Neural cell (in vitro differentiated cells): ENCODE measurements around the gene XRN1. TPM values are rescaled to one million over a fixed set of nuclear protein-coding genes. Genes with fewer than 3 reads are reported as not detected.

Source experiments
- H2AFZ ChIP-seq: fragments of 200-600, 300-800 bp; sonication (generic), shearing (Covaris generic); 2 replicates; pipeline ENCODE4 v1.6.0; 2014; ENCODE audit warnings: low read depth, mild to moderate bottlenecking, antibody characterized with exemption, low read length, moderate library complexity
- H3F3A ChIP-seq: fragments of 200-600 bp; shearing (Covaris generic); 2 replicates; pipeline ENCODE4 v1.6.1; 2016; ENCODE audit warnings: mild to moderate bottlenecking, moderate library complexity, mixed read lengths, antibody characterized with exemption, low read length; ENCODE audit not compliant: insufficient read depth, poor library complexity, severe bottlenecking
- H3K27ac ChIP-seq: fragments of 200-600, 300-800 bp; sonication (generic), shearing (Covaris generic); 2 replicates; pipeline ENCODE4 v1.5.1; 2014; ENCODE audit warnings: mild to moderate bottlenecking, low read length, moderate library complexity
- H3K27me3 ChIP-seq: fragments of 300-800, 200-600 bp; sonication (generic), shearing (Covaris generic); 2 replicates; pipeline ENCODE4 v1.6.0; 2014; ENCODE audit warnings: mild to moderate bottlenecking, low read depth, low read length, moderate library complexity; ENCODE audit not compliant: insufficient read depth
- H3K36me3 ChIP-seq: fragments of 300-800, 200-600 bp; sonication (generic), shearing (Covaris generic); 2 replicates; pipeline ENCODE4 v1.5.1; 2014; ENCODE audit warnings: mild to moderate bottlenecking, antibody characterized with exemption, low read length, moderate library complexity; ENCODE audit not compliant: insufficient read depth
- H3K4me2 ChIP-seq: fragments of 300-800, 200-600 bp; sonication (generic), shearing (Covaris generic); 2 replicates; pipeline ENCODE4 v1.6.0; 2014; ENCODE audit warnings: mild to moderate bottlenecking, low read length
- H3K4me3 ChIP-seq: fragments of 300-800, 200-600 bp; sonication (generic), shearing (Covaris generic); 2 replicates; pipeline ENCODE4 v1.5.1; 2014; ENCODE audit warnings: mild to moderate bottlenecking, low read length, moderate library complexity
- H3K79me2 ChIP-seq: fragments of 200-600 bp; shearing (Covaris generic); replicated peaks from 2 replicates; pipeline ENCODE4 v1.6.0; 2014; ENCODE audit warnings: mild to moderate bottlenecking, low read length, moderate library complexity; ENCODE audit not compliant: insufficient read depth
- H3K9ac ChIP-seq: fragments of 300-800, 200-600 bp; sonication (generic), shearing (Covaris generic); 2 replicates; pipeline ENCODE4 v1.6.1; 2016; ENCODE audit warnings: mild to moderate bottlenecking, low read length, mixed read lengths
- H3K9me2 ChIP-seq: fragments of 200-600 bp; shearing (Covaris generic); 2 replicates; pipeline ENCODE4 v1.6.1; 2016; ENCODE audit warnings: mild to moderate bottlenecking, low read length, mixed read lengths; ENCODE audit not compliant: insufficient read depth
- H3K9me3 ChIP-seq: fragments of 200-600, 300-800 bp; sonication (generic), shearing (Covaris generic); 2 replicates; pipeline ENCODE4 v1.6.1; 2016; ENCODE audit warnings: mild to moderate bottlenecking, mixed run types, low read length, moderate library complexity, mixed read lengths
- H4K20me1 ChIP-seq: fragments of 200-600 bp; shearing (Covaris generic); 2 replicates; pipeline ENCODE4 v1.6.1; 2016; ENCODE audit warnings: mild to moderate bottlenecking, mixed run types; ENCODE audit not compliant: insufficient read depth
- EP300 ChIP-seq: fragments of 450-650 bp; conservative IDR thresholded peaks from 2 replicates; pipeline ENCODE4 v1.6.1; 2014; ENCODE audit warnings: antibody characterized with exemption, mild to moderate bottlenecking, moderate library complexity; ENCODE audit not compliant: poor library complexity, severe bottlenecking
- EZH2 ChIP-seq: fragments of 200-600, 300-800 bp; shearing (Covaris generic), sonication (generic); IDR thresholded peaks from 2 replicates; pipeline ENCODE4 v1.6.1; 2014; ENCODE audit warnings: antibody characterized with exemption, low read length, borderline replicate concordance, mild to moderate bottlenecking; ENCODE audit not compliant: insufficient read depth, poor library complexity, severe bottlenecking
- MXI1 ChIP-seq: fragments of 450-650 bp; conservative IDR thresholded peaks from 2 replicates; pipeline ENCODE4 v1.6.1; 2014; ENCODE audit warnings: antibody characterized with exemption, mild to moderate bottlenecking; ENCODE audit not compliant: poor library complexity, severe bottlenecking
- POLR2AphosphoS5 ChIP-seq: IDR thresholded peaks from 2 replicates; pipeline ENCODE4 v1.6.1; 2012
- RAD21 ChIP-seq: fragments of 450-650 bp; conservative IDR thresholded peaks from 2 replicates; pipeline ENCODE4 v1.6.1; 2014; ENCODE audit warnings: antibody characterized with exemption, mild to moderate bottlenecking, moderate library complexity
- SMC3 ChIP-seq: fragments of 450-650 bp; conservative IDR thresholded peaks from 2 replicates; pipeline ENCODE4 v1.6.1; 2014; ENCODE audit warnings: antibody characterized with exemption, mild to moderate bottlenecking, moderate library complexity; ENCODE audit not compliant: poor library complexity
- TAF1 ChIP-seq: IDR thresholded peaks from 2 replicates; pipeline ENCODE4 v1.6.1; 2012; ENCODE audit warnings: low read depth
- polyA plus RNA-seq: library from polyadenylated mRNA; depleted of rRNA; stranded (reverse); fragments of >200 nt; gene quantifications from 2 replicates; pipeline ENCODE4 v1.2.3, GENCODE V29; 2014
- TF ChIP-seq, protein P1 (sequence below): fragments of 450-650 bp; IDR thresholded peaks from 2 replicates; pipeline ENCODE4 v1.5.1; 2014; ENCODE audit warnings: antibody characterized with exemption, mild to moderate bottlenecking, moderate library complexity; ENCODE audit not compliant: poor library complexity, severe bottlenecking
- TF ChIP-seq, protein P2 (sequence below): IDR thresholded peaks from 2 replicates; pipeline ENCODE4 v1.6.1; 2012; ENCODE audit warnings: borderline replicate concordance

XRN1 gene
- polyA plus RNA-seq, 1 donor from 2014 or later: 21.1 TPM

GRCh38 chr3:142495103-142495502 is 47.3 kb upstream of the XRN1 start:
- no peak overlapping the region for H3K4me3 ChIP-seq
- H3K27me3 ChIP-seq: no peaks in the 10 kb centered on the region
- no peaks in the 10 kb centered on the region for H3K9me2 ChIP-seq
- H3K36me3 ChIP-seq: no peaks in the 10 kb centered on the region
- H3F3A ChIP-seq: no peaks in the 10 kb centered on the region
- no peaks in the 10 kb centered on the region for H3K79me2 ChIP-seq
- H2AFZ ChIP-seq: no peak overlapping the region
- H4K20me1 ChIP-seq: no peaks in the 10 kb centered on the region
- H3K9me3 ChIP-seq: no peaks in the 10 kb centered on the region
- no peak for TF ChIP-seq EP300
- no peak for TF ChIP-seq RAD21
- TF ChIP-seq TAF1: no peak
- TF ChIP-seq, protein P1, sequence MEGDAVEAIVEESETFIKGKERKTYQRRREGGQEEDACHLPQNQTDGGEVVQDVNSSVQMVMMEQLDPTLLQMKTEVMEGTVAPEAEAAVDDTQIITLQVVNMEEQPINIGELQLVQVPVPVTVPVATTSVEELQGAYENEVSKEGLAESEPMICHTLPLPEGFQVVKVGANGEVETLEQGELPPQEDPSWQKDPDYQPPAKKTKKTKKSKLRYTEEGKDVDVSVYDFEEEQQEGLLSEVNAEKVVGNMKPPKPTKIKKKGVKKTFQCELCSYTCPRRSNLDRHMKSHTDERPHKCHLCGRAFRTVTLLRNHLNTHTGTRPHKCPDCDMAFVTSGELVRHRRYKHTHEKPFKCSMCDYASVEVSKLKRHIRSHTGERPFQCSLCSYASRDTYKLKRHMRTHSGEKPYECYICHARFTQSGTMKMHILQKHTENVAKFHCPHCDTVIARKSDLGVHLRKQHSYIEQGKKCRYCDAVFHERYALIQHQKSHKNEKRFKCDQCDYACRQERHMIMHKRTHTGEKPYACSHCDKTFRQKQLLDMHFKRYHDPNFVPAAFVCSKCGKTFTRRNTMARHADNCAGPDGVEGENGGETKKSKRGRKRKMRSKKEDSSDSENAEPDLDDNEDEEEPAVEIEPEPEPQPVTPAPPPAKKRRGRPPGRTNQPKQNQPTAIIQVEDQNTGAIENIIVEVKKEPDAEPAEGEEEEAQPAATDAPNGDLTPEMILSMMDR: no peak
- no peak for TF ChIP-seq MXI1
- no peak for TF ChIP-seq POLR2AphosphoS5
- TF ChIP-seq SMC3: no peak
- H3K4me2 ChIP-seq: no peak overlapping the region
- H3K27ac ChIP-seq: no peak overlapping the region
- no peak overlapping the region for H3K9ac ChIP-seq

DNA sequence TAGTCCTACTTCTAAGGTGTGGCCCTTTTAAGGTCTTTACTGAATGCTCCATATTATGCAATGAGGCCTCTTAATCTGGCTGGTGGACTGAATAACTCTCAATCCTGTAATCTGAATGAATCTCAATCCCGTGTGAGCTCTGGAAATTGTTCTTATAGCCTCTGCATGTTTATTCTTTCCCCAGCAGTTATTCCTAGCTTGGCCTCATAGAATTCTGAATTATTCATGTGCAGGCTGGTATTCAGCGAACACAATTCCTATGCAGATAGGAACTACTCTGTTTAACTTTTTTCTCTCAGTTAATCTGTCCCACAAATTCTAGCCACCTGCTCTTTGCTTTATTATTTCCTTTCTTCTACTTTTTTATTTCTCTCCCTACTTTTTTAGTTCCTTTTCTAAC is 44.3 kb upstream of the XRN1 start:
- Histone ChIP-seq H3K36me3 (peaks cover 4% of the 10 kb centered on the region), H3K79me2 (no peaks in the 10 kb centered on the region), H3K27ac (no peak overlapping the region), H4K20me1 (no peaks in the 10 kb centered on the region), H3K9ac (no peak overlapping the region), H3K4me3 (no peak overlapping the region), H3K27me3 (no peaks in the 10 kb centered on the region), H3K9me2 (no peaks in the 10 kb centered on the region), H3K9me3 (no peaks in the 10 kb centered on the region), H3F3A (no peaks in the 10 kb centered on the region), H2AFZ (no peak overlapping the region), H3K4me2 (no peak overlapping the region)
- TF ChIP-seq POLR2AphosphoS5 (no peak), MXI1 (no peak)

- Histone ChIP-seq H2AFZ (no peak overlapping the region), H3K4me3 (no peak overlapping the region), H3K4me2 (no peak overlapping the region), H3F3A (no peaks in the 10 kb centered on the region), H3K27me3 (no peaks in the 10 kb centered on the region), H4K20me1 (no peaks in the 10 kb centered on the region), H3K9ac (no peak overlapping the region), H3K9me2 (no peaks in the 10 kb centered on the region), H3K36me3 (peaks cover 4% of the 10 kb centered on the region), H3K27ac (no peak overlapping the region), H3K79me2 (no peaks in the 10 kb centered on the region), H3K9me3 (no peaks in the 10 kb centered on the region)
- TF ChIP-seq EZH2 (no peak), RAD21 (no peak), MXI1 (no peak), TAF1 (no peak), POLR2AphosphoS5 (no peak), EP300 (no peak), SMC3 (no peak)
- TF ChIP-seq, protein P2, sequence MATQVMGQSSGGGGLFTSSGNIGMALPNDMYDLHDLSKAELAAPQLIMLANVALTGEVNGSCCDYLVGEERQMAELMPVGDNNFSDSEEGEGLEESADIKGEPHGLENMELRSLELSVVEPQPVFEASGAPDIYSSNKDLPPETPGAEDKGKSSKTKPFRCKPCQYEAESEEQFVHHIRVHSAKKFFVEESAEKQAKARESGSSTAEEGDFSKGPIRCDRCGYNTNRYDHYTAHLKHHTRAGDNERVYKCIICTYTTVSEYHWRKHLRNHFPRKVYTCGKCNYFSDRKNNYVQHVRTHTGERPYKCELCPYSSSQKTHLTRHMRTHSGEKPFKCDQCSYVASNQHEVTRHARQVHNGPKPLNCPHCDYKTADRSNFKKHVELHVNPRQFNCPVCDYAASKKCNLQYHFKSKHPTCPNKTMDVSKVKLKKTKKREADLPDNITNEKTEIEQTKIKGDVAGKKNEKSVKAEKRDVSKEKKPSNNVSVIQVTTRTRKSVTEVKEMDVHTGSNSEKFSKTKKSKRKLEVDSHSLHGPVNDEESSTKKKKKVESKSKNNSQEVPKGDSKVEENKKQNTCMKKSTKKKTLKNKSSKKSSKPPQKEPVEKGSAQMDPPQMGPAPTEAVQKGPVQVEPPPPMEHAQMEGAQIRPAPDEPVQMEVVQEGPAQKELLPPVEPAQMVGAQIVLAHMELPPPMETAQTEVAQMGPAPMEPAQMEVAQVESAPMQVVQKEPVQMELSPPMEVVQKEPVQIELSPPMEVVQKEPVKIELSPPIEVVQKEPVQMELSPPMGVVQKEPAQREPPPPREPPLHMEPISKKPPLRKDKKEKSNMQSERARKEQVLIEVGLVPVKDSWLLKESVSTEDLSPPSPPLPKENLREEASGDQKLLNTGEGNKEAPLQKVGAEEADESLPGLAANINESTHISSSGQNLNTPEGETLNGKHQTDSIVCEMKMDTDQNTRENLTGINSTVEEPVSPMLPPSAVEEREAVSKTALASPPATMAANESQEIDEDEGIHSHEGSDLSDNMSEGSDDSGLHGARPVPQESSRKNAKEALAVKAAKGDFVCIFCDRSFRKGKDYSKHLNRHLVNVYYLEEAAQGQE: no peak
- TF ChIP-seq, protein P1: no peak
These were observed 41.9 kb upstream of the XRN1 start for GRCh38 chr3:142489572-142490323.
